Body of pancreas (tissue), 4 donors: Measurements from ENCODE around the gene PPP1R2B. TPM values are rescaled to one million over a fixed set of nuclear protein-coding genes. Genes with fewer than 3 reads are reported as not detected.
A peak's percentile ranks its signal among the peaks of the same experiment; 100 is the strongest.

Source experiments
- ATAC-seq: fragments of 150-250 bp; one replicate; pipeline ENCODE4 v1.9.1; 2016
- DNase-seq, 4 donors: peaks; one replicate each; pipeline ENCODE4 v3.0.0-alpha.2; 2019
- H3K27ac ChIP-seq, 4 donors: fragments of 200-600 bp; sonication (generic); 1 replicate in 3 of 4; 2 replicates in 1 of 4; pipeline versions ENCODE4 v1.5.1 to v1.6.1; 2016 to 2019; ENCODE audit warnings: mild to moderate bottlenecking in 1 of 4, mixed read lengths in 1 of 4, moderate library complexity in 1 of 4
- H3K27me3 ChIP-seq, 2 donors: fragments of 200-600 bp; sonication (generic); one replicate each; pipeline ENCODE4 v1.6.0; 2016; ENCODE audit warnings: mild to moderate bottlenecking in 1 of 2
- H3K36me3 ChIP-seq, 2 donors: fragments of 200-600 bp; sonication (generic); replicated peaks in 1 of 2; 2 replicates each; pipeline ENCODE4 v1.5.1; 2016; ENCODE audit warnings: low read depth in 2 of 2; ENCODE audit not compliant: insufficient read depth in 1 of 2
- H3K4me1 ChIP-seq: fragments of 200-600 bp; sonication (generic); one replicate; pipeline ENCODE4 v1.6.0; 2016
- H3K4me3 ChIP-seq, 2 donors: fragments of 200-600 bp; sonication (generic); 1 replicate in 1 of 2; 2 replicates in 1 of 2; pipeline ENCODE4 v1.5.1; 2016 to 2019
- H3K9me3 ChIP-seq, 3 donors: fragments of 200-600 bp; sonication (generic); 1 replicate in 2 of 3; 2 replicates in 1 of 3; pipeline ENCODE4 v1.5.1; 2016
- CTCF ChIP-seq, 7 experiments: fragments of 450-650 bp in 4 of 7; fragments of 200-600 bp in 3 of 7; sonication (generic) in 3 of 7; IDR thresholded peaks; one replicate each; pipeline ENCODE4 v1.5.1; 2016 to 2019; ENCODE audit warnings: antibody characterized with exemption in 7 of 7
- POLR2A ChIP-seq, 3 donors: fragments of 450-650 bp; IDR thresholded peaks; one replicate each; pipeline ENCODE4 v1.6.1; 2016; ENCODE audit warnings: antibody characterized with exemption in 3 of 3, mild to moderate bottlenecking in 2 of 3
- WGBS, 2 donors: methylation state at CpG; one replicate each; pipeline ENCODE4 v1.1.5; 2017; 5-methylcytosine and 5-hydroxymethylcytosine counted together
- intact Hi-C: fragments of 100-400 bp; cut with DNase I; formaldehyde crosslinking; loops from one replicate; pipeline ENCODE4 v1.15.1; 2023
- total RNA-seq, 2 donors: library from RNA; depleted of rRNA; stranded (reverse); fragments of >200 nt; gene quantifications; one replicate each; pipeline ENCODE4 v1.1.0, GENCODE V29; 2016

The PPP1R2B gene
- total RNA-seq, 2 donors from 2014 or later, result not detected

DNA sequence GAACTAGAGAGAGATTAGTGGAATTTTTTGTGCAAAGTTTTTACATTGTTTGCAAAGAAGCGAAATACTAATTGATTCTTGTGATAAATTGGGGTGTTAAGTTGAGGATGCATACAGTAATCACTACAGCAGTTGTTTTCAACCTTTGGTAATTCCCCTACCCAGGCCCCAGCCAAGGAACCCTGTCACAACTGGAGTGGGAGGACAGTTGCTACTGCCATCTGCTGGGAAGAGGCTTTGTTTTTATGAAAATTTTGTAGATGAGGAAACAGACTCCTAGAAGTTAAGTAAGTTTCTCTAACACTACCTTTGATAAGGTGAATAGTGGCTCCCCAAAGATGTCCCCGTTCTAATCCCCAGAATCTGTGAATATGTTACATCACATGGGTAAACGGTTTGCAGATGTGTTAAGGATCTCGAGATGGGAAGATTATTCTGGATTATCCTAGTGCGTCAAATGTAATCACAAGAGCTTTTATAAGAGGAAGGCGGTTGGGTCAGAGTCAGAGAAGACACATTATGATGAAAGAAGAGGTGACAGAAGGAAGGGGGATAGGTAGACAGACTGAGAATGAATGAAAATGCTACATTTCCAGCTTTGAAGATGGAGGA is 34.0 kb upstream of the PPP1R2B start:
- no peaks in the 10 kb centered on the region for H3K27me3 ChIP-seq
- no peaks in the 10 kb centered on the region for H3K9me3 ChIP-seq
- ATAC-seq (no peak), DNase-seq (peak; percentile 20 to 45 (median 36))
- WGBS, 2 donors, result 51 to 57% methylated on average over 6 of the region's 6 CpGs
- H3K27ac ChIP-seq, result no peak overlapping the region
- no peaks in the 10 kb centered on the region for H3K36me3 ChIP-seq
- H3K4me3 ChIP-seq, result no peak overlapping the region
- intact Hi-C loops, result no loop called here
- TF ChIP-seq CTCF (IDR thresholded peaks at IDR 0.05), result peak; percentile 6 to 60 (median 27)
- TF ChIP-seq POLR2A (IDR thresholded peaks at IDR 0.05), result no peak
- no peaks in the 10 kb centered on the region for H3K4me1 ChIP-seq

- Histone ChIP-seq H3K9me3 (no peaks in the 10 kb centered on the region), H3K36me3 (no peaks in the 10 kb centered on the region), H3K4me1 (no peaks in the 10 kb centered on the region), H3K27ac (no peak overlapping the region), H3K27me3 (no peaks in the 10 kb centered on the region), H3K4me3 (no peak overlapping the region)
- WGBS, 2 donors, result 72 to 77% methylated on average over 3 of the region's 3 CpGs
- no peak for TF ChIP-seq CTCF (IDR thresholded peaks at IDR 0.05)
- no peak for TF ChIP-seq POLR2A (IDR thresholded peaks at IDR 0.05)
- DNase-seq, result no peak
- no peak for ATAC-seq
- intact Hi-C loops, result no loop called here
Observed at GRCh38 chr5:156819537-156819936, 30.6 kb upstream of the PPP1R2B start.

GRCh38 chr5:156819967-156820581 is 30.0 kb upstream of the PPP1R2B start:
- Histone ChIP-seq H3K36me3 (no peaks in the 10 kb centered on the region), H3K27ac (no peak overlapping the region), H3K27me3 (no peaks in the 10 kb centered on the region), H3K9me3 (no peaks in the 10 kb centered on the region), H3K4me3 (no peak overlapping the region), H3K4me1 (no peaks in the 10 kb centered on the region)
- 65 to 68% methylated on average over 7 of the region's 7 CpGs for WGBS, 2 donors
- ATAC-seq (no peak), DNase-seq (no peak)
- intact Hi-C loops, result no loop called here
- no peak for TF ChIP-seq CTCF (IDR thresholded peaks at IDR 0.05)
- TF ChIP-seq POLR2A (IDR thresholded peaks at IDR 0.05), result no peak

DNA sequence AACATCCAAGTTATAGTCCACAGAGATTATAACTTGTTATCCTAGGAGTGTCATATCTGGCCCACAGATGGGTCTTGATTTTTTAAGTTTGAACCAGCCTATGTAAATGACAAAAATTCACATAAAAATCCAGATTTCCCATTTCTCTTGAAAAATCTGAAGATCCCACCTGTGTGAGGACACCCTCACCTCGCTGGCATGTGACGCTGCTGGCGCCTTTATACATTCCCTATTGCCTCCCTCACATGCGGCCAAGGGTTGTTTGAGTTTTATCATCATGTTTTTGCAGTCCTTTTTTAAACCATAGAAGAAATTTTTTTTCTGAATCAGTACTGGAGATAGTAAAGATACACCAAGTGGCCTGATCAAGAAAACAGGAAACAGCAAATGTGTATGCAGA is 25.9 kb upstream of the PPP1R2B start:
- Histone ChIP-seq H3K4me1 (no peaks in the 10 kb centered on the region), H3K27ac (no peak overlapping the region), H3K9me3 (no peaks in the 10 kb centered on the region), H3K27me3 (no peaks in the 10 kb centered on the region), H3K36me3 (no peaks in the 10 kb centered on the region), H3K4me3 (no peak overlapping the region)
- no peak for TF ChIP-seq POLR2A (IDR thresholded peaks at IDR 0.05)
- no peak for TF ChIP-seq CTCF (IDR thresholded peaks at IDR 0.05)
- no peak for ATAC-seq
- no peak for DNase-seq
- intact Hi-C loops, result no loop called here
- 72 to 80% methylated on average over 4 of the region's 4 CpGs for WGBS, 2 donors

GRCh38 chr5:156824800-156825199 is 25.3 kb upstream of the PPP1R2B start:
- no peak for TF ChIP-seq POLR2A (IDR thresholded peaks at IDR 0.05)
- TF ChIP-seq CTCF (IDR thresholded peaks at IDR 0.05), result peak in 4 of 7 experiments; percentile 42 to 57 (median 49)
- Histone ChIP-seq H3K36me3 (no peaks in the 10 kb centered on the region), H3K27ac (no peak overlapping the region), H3K27me3 (no peaks in the 10 kb centered on the region), H3K9me3 (no peaks in the 10 kb centered on the region), H3K4me1 (no peaks in the 10 kb centered on the region), H3K4me3 (no peak overlapping the region)
- DNase-seq (peak in 1 of 4 donors; percentile 20), ATAC-seq (no peak)
- WGBS, 2 donors, result 0 to 20% methylated on average over 2 of the region's 2 CpGs
- intact Hi-C loops, result no loop called here
